Pons (tissue), 1 donor: Measurements from ENCODE around the gene KDF1.
"Not testable (repeated sequence)": the region's sequence is repeated elsewhere in the genome, so short reads cannot be mapped to it uniquely, and the experiment has no call there.

ENCODE experiments used
- DNase-seq: peaks from one replicate; pipeline ENCODE4 v3.0.0-alpha.2; 2016; ENCODE audit warnings: low spot score

KDF1 gene

GRCh38 chr1:26953374-26953773 is 6.9 kb downstream of the KDF1 start:
- no peak for DNase-seq

- no peak for DNase-seq
These were observed 8.3 kb downstream of the KDF1 start for GRCh38 chr1:26951821-26952497.

GRCh38 chr1:26951216-26951615 is 9.1 kb downstream of the KDF1 start:
- DNase-seq: no peak

GRCh38 chr1:26950602-26951001 is 9.7 kb downstream of the KDF1 start:
- DNase-seq: no peak

- DNase-seq: no peak
These were observed 10.3 kb downstream of the KDF1 start for GRCh38 chr1:26949926-26950319.

GRCh38 chr1:26949266-26949925 is 10.9 kb downstream of the KDF1 start:
- no peak for DNase-seq

- DNase-seq: not testable (repeated sequence)
These were observed 11.6 kb downstream of the KDF1 start for GRCh38 chr1:26948725-26949057.

- peak; percentile 8 for DNase-seq
These were observed 14.0 kb downstream of the KDF1 start for GRCh38 chr1:26946270-26946669.

GRCh38 chr1:26945728-26946127 is 14.5 kb downstream of the KDF1 start:
- no peak for DNase-seq

GRCh38 chr1:26945138-26945537 is 15.1 kb downstream of the KDF1 start:
- DNase-seq: no peak

- DNase-seq: no peak
These were observed 17.6 kb downstream of the KDF1 start for GRCh38 chr1:26942656-26943055.

- DNase-seq: no peak
These were observed 19.0 kb downstream of the KDF1 start for GRCh38 chr1:26941311-26941710.

GRCh38 chr1:26938659-26939025 is 21.6 kb downstream of the KDF1 start:
- DNase-seq: no peak

- DNase-seq: no peak
These were observed 22.1 kb downstream of the KDF1 start for GRCh38 chr1:26938004-26938658.

GRCh38 chr1:26936823-26937222 is 23.4 kb downstream of the KDF1 start:
- no peak for DNase-seq

- DNase-seq: peak; percentile 19
These were observed 27.7 kb downstream of the KDF1 start for GRCh38 chr1:26932531-26932930.

GRCh38 chr1:26923711-26924110 is 36.6 kb downstream of the KDF1 start:
- DNase-seq: no peak

- DNase-seq: no peak
These were observed 37.4 kb downstream of the KDF1 start for GRCh38 chr1:26922901-26923300.

- DNase-seq: no peak
These were observed 37.9 kb downstream of the KDF1 start for GRCh38 chr1:26922431-26922729.

GRCh38 chr1:26921540-26922430 is 38.5 kb downstream of the KDF1 start, which contains the start of gene NUDC:
TSS of gene NUDC (plus strand) at chr1:26921743. CDS start at chr1:26921849, 106 bp downstream.
- DNase-seq: peak; percentile 99

- DNase-seq: no peak
These were observed 39.1 kb downstream of the KDF1 start for GRCh38 chr1:26921126-26921539.

- no peak for DNase-seq
These were observed 44.9 kb downstream of the KDF1 start for GRCh38 chr1:26915204-26915842.
